ENCODE data around the gene ARG2. TPM values are rescaled to one million over a fixed set of nuclear protein-coding genes. Genes with fewer than 3 reads are reported as not detected.
"Not testable (repeated sequence)": the region's sequence is repeated elsewhere in the genome, so short reads cannot be mapped to it uniquely, and the experiment has no call there.

The ARG2 gene
- polyA plus RNA-seq, 3 donors: 0.13 to 0.46 (median 0.33) TPM

DNA sequence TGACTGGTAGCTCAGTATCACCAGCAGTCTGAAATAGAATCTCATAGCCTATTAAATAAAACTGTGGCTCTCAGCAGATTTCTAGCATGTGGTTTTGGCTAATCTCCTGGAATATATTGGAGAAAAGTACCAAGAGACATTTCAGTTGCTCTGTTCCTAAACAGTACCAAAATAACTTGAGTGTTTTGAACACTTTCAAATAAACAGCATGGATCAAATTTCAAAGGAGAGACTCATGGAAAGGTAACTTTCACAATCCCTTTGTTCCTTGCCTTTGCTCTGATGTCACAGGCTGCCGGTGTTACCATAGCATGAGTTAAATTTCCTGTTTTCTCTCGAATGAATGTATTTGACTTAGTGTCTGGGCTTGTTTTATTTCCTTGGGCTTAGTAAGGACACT, 3.4 kb downstream of the ARG2 start:
- Mint-ChIP-seq H3K4me3 (no peak overlapping the region), H3K27me3 (ENCODE audit: low read depth in 3 of 3) (peaks cover 11 to 27% (median 23%) of the 10 kb centered on the region in 3 donors), H3K27ac (no peak overlapping the region), H3K36me3 (no peaks in the 10 kb centered on the region), H3K9me3 (no peaks in the 10 kb centered on the region), H3K4me1 (peaks cover 24% of the 10 kb centered on the region)
- intact Hi-C loops (cut with micrococcal nuclease): no loop called here
- H3K27ac ChIP-seq (ENCODE audit: low read depth in 1 of 2, low read length in 2 of 2): no peak overlapping the region
- no peaks in the 10 kb centered on the region for H3K79me2 ChIP-seq (ENCODE audit: insufficient read depth, low read length)
- no peak overlapping the region for H2AFZ ChIP-seq (ENCODE audit: insufficient read depth, low read depth, low read length, poor library complexity, severe bottlenecking)
- no peaks in the 10 kb centered on the region for H3K36me3 ChIP-seq (replicated peaks in 1 of 2; ENCODE audit: control insufficient read depth in 1 of 2, insufficient read depth in 2 of 2, low read length in 2 of 2)
- no peak overlapping the region for H3K9ac ChIP-seq (ENCODE audit: insufficient read depth, low read length, poor library complexity, severe bottlenecking)
- WGBS (ENCODE audit: insufficient coverage): no CpG with 5 or more reads among the region's 2 CpGs
- no peak overlapping the region for H3K4me2 ChIP-seq (replicated peaks; ENCODE audit: extremely low read depth, low read length, poor library complexity, severe bottlenecking)
- TF ChIP-seq, protein P1, sequence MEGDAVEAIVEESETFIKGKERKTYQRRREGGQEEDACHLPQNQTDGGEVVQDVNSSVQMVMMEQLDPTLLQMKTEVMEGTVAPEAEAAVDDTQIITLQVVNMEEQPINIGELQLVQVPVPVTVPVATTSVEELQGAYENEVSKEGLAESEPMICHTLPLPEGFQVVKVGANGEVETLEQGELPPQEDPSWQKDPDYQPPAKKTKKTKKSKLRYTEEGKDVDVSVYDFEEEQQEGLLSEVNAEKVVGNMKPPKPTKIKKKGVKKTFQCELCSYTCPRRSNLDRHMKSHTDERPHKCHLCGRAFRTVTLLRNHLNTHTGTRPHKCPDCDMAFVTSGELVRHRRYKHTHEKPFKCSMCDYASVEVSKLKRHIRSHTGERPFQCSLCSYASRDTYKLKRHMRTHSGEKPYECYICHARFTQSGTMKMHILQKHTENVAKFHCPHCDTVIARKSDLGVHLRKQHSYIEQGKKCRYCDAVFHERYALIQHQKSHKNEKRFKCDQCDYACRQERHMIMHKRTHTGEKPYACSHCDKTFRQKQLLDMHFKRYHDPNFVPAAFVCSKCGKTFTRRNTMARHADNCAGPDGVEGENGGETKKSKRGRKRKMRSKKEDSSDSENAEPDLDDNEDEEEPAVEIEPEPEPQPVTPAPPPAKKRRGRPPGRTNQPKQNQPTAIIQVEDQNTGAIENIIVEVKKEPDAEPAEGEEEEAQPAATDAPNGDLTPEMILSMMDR (IDR thresholded peaks at IDR 0.05): no peak
- no peak for DNase-seq
- no peak overlapping the region for H3K4me3 ChIP-seq (replicated peaks in 1 of 3; ENCODE audit: low read depth in 2 of 3, low read length in 3 of 3)
- H3K27me3 ChIP-seq (ENCODE audit: control insufficient read depth in 2 of 2, insufficient read depth in 2 of 2, low read length in 2 of 2): peaks cover 4 to 10% of the 10 kb centered on the region in 2 donors
- no peaks in the 10 kb centered on the region for H3K9me3 ChIP-seq (replicated peaks in 1 of 2; ENCODE audit: control insufficient read depth in 1 of 2, insufficient read depth in 1 of 2, low read length in 2 of 2)
- no peaks in the 10 kb centered on the region for H4K20me1 ChIP-seq (ENCODE audit: insufficient read depth, low read length)
- peaks cover 16 to 20% of the 10 kb centered on the region in 2 donors for H3K4me1 ChIP-seq (ENCODE audit: control insufficient read depth in 1 of 2, insufficient read depth in 2 of 2, low read length in 2 of 2)

DNA sequence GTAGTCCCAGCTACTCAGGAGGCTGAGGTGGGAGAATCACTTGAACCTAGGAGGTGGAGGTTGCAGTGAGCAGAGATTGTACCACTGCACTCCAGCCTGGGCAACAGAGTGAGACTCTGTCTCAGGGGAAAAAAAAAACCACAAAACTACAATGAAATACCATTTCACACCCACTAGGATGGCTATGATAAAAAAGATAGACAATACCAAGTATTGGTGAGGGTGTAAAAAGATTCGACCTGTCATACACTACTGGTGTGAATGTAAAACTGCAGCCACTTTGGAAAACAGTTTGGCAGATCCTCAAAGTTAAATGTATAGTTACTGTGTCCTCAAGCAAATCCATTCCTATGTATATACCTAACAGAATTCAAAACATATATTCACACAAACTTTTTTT, 6.4 kb downstream of the ARG2 start:
- H3K9ac ChIP-seq (ENCODE audit: insufficient read depth, low read length, poor library complexity, severe bottlenecking); H3K4me3 ChIP-seq (replicated peaks in 1 of 3; ENCODE audit: low read depth in 2 of 3, low read length in 3 of 3); H3K36me3 Mint-ChIP-seq; H3K9me3 ChIP-seq (replicated peaks in 1 of 2; ENCODE audit: control insufficient read depth in 1 of 2, insufficient read depth in 1 of 2, low read length in 2 of 2); H3K36me3 ChIP-seq (replicated peaks in 1 of 2; ENCODE audit: control insufficient read depth in 1 of 2, insufficient read depth in 2 of 2, low read length in 2 of 2); H3K27ac ChIP-seq (ENCODE audit: low read depth in 1 of 2, low read length in 2 of 2); intact Hi-C loops (cut with micrococcal nuclease); H3K4me3 Mint-ChIP-seq; H3K9me3 Mint-ChIP-seq; H2AFZ ChIP-seq (ENCODE audit: insufficient read depth, low read depth, low read length, poor library complexity, severe bottlenecking); H4K20me1 ChIP-seq (ENCODE audit: insufficient read depth, low read length); H3K4me2 ChIP-seq (replicated peaks; ENCODE audit: extremely low read depth, low read length, poor library complexity, severe bottlenecking); H3K4me1 ChIP-seq (ENCODE audit: control insufficient read depth in 1 of 2, insufficient read depth in 2 of 2, low read length in 2 of 2); H3K27ac Mint-ChIP-seq; H3K79me2 ChIP-seq (ENCODE audit: insufficient read depth, low read length); H3K27me3 ChIP-seq (ENCODE audit: control insufficient read depth in 2 of 2, insufficient read depth in 2 of 2, low read length in 2 of 2); H3K4me1 Mint-ChIP-seq; DNase-seq: not testable (repeated sequence)
- H3K27me3 Mint-ChIP-seq (ENCODE audit: low read depth in 3 of 3): peaks cover 6 to 11% (median 7%) of the 10 kb centered on the region in 3 donors
- WGBS (ENCODE audit: insufficient coverage): no CpG with 5 or more reads among the region's 1 CpG
